Activated gamma-delta T cell treated with Interleukin-2 at 50 U/mL for 16 hours (primary cell): ENCODE results near the gene ADRA2C.

Source experiments
- DNase-seq: peaks from one replicate; pipeline ENCODE4 v3.0.0-alpha.2; 2020

ADRA2C gene

DNA sequence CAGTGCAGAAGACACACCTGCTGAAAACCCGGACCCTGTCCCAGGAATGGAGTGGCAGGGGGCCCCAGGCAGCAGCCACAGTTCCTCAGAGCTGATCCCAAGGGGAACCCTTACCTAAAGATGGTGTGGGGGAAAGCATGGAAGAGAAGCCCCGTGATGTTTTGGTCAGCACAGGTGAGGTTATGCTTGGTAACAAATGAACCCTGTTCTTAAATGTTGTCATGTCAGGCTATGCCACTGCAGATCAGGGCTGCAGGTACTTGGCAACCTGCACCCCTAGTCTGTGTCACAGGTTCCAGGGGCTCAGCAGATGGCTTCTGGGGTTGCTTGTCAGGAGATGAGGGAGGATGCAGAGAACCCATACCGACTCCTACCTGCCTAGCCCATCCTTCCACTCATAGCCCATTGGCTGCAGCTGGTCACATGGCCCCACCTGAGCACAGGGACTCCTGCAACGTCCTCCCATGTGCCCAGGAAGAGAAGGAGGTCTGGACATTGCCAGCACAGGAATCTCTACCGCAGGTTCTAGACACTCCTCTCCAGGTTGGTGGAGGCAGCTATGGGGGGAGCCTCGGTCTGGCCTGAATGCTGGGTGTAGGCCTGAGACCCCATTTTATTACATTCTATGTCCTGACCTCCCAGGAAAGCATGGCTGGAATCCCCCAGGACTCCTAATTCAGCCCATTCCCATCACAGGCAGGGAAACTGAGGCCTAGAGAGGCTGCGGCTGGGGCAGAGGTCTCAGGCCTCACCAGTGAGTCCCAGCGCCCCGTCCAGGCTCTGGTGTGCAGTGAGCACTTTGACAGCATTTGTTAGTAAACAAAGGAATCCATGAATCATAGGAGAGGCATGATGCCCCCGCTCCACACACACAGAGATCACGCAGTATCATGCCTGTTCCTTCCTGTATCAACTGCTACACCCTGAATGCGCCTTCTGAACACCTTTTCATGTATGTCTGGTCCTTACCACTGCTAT, 51.1 kb downstream of the ADRA2C start:
- DNase-seq, result no peak
